Measurements from ENCODE around the gene PLXNA4. TPM values are rescaled to one million over a fixed set of nuclear protein-coding genes. Genes with fewer than 3 reads are reported as not detected.
"Not testable (repeated sequence)": the region's sequence is repeated elsewhere in the genome, so short reads cannot be mapped to it uniquely, and the experiment has no call there.

Gene PLXNA4
- total RNA-seq, 4 donors from 2014 or later = 4.8 to 19.7 (median 10.7) TPM

GRCh38 chr7:132394283-132395198 lies 181.7 kb downstream of the PLXNA4 start:
- WGBS, 2 donors (ENCODE audit: low coverage in 1 of 2) = 95 to 100% methylated on average over 3 to 4 of the region's 7 CpGs
- Histone ChIP-seq H3K36me3 (no peaks in the 10 kb centered on the region), H3K4me1 (peaks cover 0 to 47% (median 8%) of the 10 kb centered on the region in 3 donors), H3K4me3 (no peak overlapping the region), H3K27me3 (no peaks in the 10 kb centered on the region), H3K9me3 (no peaks in the 10 kb centered on the region), H3K27ac (peak overlapping the region in 3 of 4 donors; percentile 53 to 75 (median 66))
- TF ChIP-seq CTCF (IDR thresholded peaks at IDR 0.05) = no peak
- TF ChIP-seq EP300 (IDR thresholded peaks at IDR 0.05) = no peak
- no peak for TF ChIP-seq POLR2A (IDR thresholded peaks at IDR 0.05)
- TF ChIP-seq POLR2AphosphoS5 (IDR thresholded peaks at IDR 0.05) = no peak
- no peak for ATAC-seq

GRCh38 chr7:132393789-132394261 lies 182.4 kb downstream of the PLXNA4 start:
- Histone ChIP-seq H3K36me3 (no peaks in the 10 kb centered on the region), H3K9me3 (no peaks in the 10 kb centered on the region), H3K27ac (peak overlapping the region in 3 of 4 donors; percentile 53 to 75 (median 66)), H3K27me3 (no peaks in the 10 kb centered on the region), H3K4me1 (peaks cover 0 to 39% (median 8%) of the 10 kb centered on the region in 3 donors), H3K4me3 (no peak overlapping the region)
- peak; percentile 81 for ATAC-seq
- WGBS, 2 donors (ENCODE audit: low coverage in 1 of 2) = 39 to 41% methylated on average over 6 to 9 of the region's 9 CpGs
- TF ChIP-seq EP300 (IDR thresholded peaks at IDR 0.05) (no peak), POLR2AphosphoS5 (IDR thresholded peaks at IDR 0.05) (peak; percentile 93)

- Histone ChIP-seq H3K9me3 (no peaks in the 10 kb centered on the region), H3K4me3 (no peak overlapping the region), H3K36me3 (no peaks in the 10 kb centered on the region), H3K27me3 (no peaks in the 10 kb centered on the region), H3K4me1 (peaks cover 0 to 32% (median 8%) of the 10 kb centered on the region in 3 donors), H3K27ac (peak overlapping the region in 3 of 4 donors; percentile 27 to 75 (median 61))
- TF ChIP-seq EP300 (IDR thresholded peaks at IDR 0.05) = no peak
- TF ChIP-seq CTCF (IDR thresholded peaks at IDR 0.05) = no peak
- 92% methylated on average over 5 of the region's 8 CpGs; no CpG with 5 or more reads in 1 of the 2 donors for WGBS, 2 donors (ENCODE audit: low coverage in 1 of 2)
- no peak for ATAC-seq
These were observed 183.6 kb downstream of the PLXNA4 start for GRCh38 chr7:132392713-132393112.

GRCh38 chr7:132390705-132391104 lies 185.6 kb downstream of the PLXNA4 start:
- peak; percentile 44 for ATAC-seq
- TF ChIP-seq CTCF (IDR thresholded peaks at IDR 0.05) (no peak), EP300 (IDR thresholded peaks at IDR 0.05) (no peak), POLR2AphosphoS5 (IDR thresholded peaks at IDR 0.05) (peak; percentile 92), POLR2A (IDR thresholded peaks at IDR 0.05) (no peak)
- peak overlapping the region in 3 of 4 donors; percentile 72 to 80 (median 75) for H3K27ac ChIP-seq
- WGBS, 2 donors (ENCODE audit: low coverage in 1 of 2) = 0 to 28% methylated on average over 2 to 3 of the region's 3 CpGs
- no peak overlapping the region for H3K4me3 ChIP-seq
- H3K27me3 ChIP-seq = no peaks in the 10 kb centered on the region
- peaks cover 0 to 47% (median 15%) of the 10 kb centered on the region in 3 donors for H3K4me1 ChIP-seq
- no peaks in the 10 kb centered on the region for H3K9me3 ChIP-seq
- H3K36me3 ChIP-seq = no peaks in the 10 kb centered on the region

GRCh38 chr7:132390049-132390448 lies 186.2 kb downstream of the PLXNA4 start:
- H3K27ac ChIP-seq = peak overlapping the region in 3 of 4 donors; percentile 72 to 80 (median 75)
- H3K9me3 ChIP-seq, ATAC-seq, H3K27me3 ChIP-seq, H3K36me3 ChIP-seq, H3K4me3 ChIP-seq: not testable (repeated sequence)
- WGBS, 2 donors (ENCODE audit: low coverage in 1 of 2) = 81% methylated on average over 4 of the region's 4 CpGs; no CpG with 5 or more reads in 1 of the 2 donors
- H3K4me1 ChIP-seq = peaks cover 0 to 50% (median 15%) of the 10 kb centered on the region in 3 donors

Data from gastroesophageal sphincter (tissue), 4 donors.